NCI-H146 (cell line): Measurements from ENCODE around the gene GGT1.
"Not testable (repeated sequence)": the region's sequence is repeated elsewhere in the genome, so short reads cannot be mapped to it uniquely, and the experiment has no call there.

Experiments used
- DNase-seq: peaks from one replicate; lab custom pipeline; 2025; lab: John Stamatoyannopoulos, UW

The GGT1 gene

GRCh38 chr22:24584166-24584790, 18.7 kb upstream of the GGT1 start:
- no peak for DNase-seq

GRCh38 chr22:24584871-24585411, 18.1 kb upstream of the GGT1 start:
- DNase-seq, result no peak

- DNase-seq, result no peak
Measured at GRCh38 chr22:24585461-24585860, 17.5 kb upstream of the GGT1 start.

- DNase-seq, result no peak
Measured at GRCh38 chr22:24585927-24586546, 17.0 kb upstream of the GGT1 start.

- DNase-seq, result no peak
Measured at GRCh38 chr22:24587251-24587650, 15.7 kb upstream of the GGT1 start.

GRCh38 chr22:24587948-24588347, 15.0 kb upstream of the GGT1 start:
- DNase-seq, result no peak

GRCh38 chr22:24588381-24588756, 14.6 kb upstream of the GGT1 start:
- no peak for DNase-seq

GRCh38 chr22:24588757-24589481, 14.1 kb upstream of the GGT1 start:
- DNase-seq, result peak; percentile 25

GRCh38 chr22:24589518-24590030, 13.4 kb upstream of the GGT1 start:
- no peak for DNase-seq

DNA sequence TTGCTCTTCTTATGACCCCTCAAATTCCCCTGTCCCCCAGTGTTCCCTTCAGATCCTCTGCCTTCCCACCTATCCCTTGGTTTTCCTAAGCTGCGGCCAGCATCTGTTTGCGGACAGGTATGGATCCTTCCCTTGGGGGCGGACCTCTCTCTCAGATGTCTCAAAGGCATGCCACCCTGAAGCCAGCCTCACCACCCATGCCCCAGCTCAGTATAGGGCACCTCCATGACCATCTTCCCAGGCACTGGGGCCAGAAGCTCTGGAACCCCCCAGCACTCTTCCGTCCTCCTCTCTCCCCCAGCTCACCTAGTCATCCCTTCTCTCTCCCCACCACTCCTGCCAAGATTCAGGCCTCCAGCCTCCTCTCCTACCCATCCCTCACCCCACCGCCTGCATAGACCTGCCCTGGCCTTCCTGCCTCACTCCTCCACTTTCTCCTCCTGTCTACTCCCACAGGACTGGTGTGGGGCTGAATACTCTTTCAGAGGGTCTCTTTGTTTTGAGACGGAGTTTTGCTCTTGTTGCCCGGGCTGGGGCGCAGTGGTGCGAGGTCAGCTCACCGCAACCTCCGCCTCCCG, 12.3 kb upstream of the GGT1 start:
- no peak for DNase-seq

- no peak for DNase-seq
Measured at GRCh38 chr22:24591286-24591830, 11.6 kb upstream of the GGT1 start.

- peak; percentile 47 for DNase-seq
Measured at GRCh38 chr22:24592058-24592850, 10.7 kb upstream of the GGT1 start.

DNA sequence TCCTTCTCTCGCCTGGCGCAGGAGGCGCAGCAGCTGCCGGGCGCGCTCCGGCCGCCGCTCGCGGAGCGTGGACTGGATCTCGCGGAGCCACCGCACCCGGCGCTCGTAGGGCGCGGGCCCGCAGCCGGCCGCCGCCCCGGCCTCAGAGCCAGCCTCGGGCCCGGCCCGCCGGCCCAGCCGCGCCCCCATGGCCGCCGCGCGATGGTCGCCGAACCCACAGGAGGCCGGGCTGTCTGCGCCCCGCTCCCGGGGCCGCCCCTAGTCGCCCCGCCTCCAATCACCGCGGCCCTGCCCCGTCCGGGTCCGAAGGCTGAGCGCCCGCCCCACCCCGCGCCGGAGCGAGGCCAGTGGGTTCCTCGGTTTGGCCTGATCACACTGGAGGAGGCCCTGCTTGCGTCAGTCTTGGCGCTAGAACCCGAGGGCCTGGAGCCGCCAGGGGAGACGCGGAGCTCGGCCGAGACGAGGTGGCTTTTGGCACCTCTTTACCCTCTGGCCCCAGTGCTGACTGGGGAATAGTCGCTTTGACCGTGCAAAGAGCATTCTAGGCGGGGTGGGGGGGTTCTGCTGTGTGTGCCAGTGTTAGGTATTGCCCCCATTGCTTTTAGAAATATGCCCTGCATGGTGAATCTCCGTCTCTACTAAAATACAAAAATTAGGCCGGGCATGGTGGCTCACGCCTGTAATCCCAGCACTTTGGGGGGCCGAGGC, 10.0 kb upstream of the GGT1 start, which contains the start of gene LRRC75B:
Gene LRRC75B (minus strand): TSS at position 223 of the 708 bp plus-strand sequence. CDS start 34 bp downstream, at position 189.
- peak; percentile 62 for DNase-seq

- DNase-seq, result not testable (repeated sequence)
Measured at GRCh38 chr22:24593559-24593835, 9.5 kb upstream of the GGT1 start.

DNA sequence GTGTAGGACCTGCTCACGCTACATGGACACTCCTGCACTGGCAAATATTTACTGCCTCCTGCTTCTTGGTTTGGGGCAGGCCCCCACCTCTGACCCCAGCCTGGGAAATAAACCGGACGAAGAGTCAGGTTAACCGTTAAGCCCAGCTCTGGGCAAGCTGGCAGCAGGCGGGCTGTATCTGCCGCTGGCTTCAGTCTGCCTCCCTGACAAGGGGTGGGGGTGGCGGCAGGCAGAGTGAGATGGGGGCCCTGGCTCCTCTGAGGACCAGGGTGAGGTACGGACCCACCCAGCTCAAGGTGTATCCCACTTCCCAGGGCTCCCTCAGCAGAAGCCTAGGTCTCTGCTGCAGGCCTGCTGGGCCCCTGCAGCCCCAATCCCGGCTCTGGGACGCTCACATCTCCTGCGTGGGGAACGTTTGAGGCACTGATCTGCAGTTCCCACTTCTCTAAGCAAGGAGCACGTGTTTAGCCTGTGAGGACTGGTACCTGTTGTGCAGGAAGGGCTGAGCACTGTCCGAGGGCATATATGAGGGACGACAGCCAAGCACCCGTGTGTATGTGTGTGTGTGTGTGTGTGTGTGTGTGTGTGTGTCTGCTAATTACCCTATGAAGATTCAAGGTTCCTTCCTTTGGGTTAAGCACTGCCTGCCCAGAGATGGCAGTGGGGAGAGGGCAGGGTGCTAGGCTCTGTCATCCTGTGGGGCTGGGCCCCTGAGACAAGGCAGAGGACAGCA, 9.0 kb upstream of the GGT1 start:
- no peak for DNase-seq

- DNase-seq, result no peak
Measured at GRCh38 chr22:24594569-24595120, 8.3 kb upstream of the GGT1 start.

DNA sequence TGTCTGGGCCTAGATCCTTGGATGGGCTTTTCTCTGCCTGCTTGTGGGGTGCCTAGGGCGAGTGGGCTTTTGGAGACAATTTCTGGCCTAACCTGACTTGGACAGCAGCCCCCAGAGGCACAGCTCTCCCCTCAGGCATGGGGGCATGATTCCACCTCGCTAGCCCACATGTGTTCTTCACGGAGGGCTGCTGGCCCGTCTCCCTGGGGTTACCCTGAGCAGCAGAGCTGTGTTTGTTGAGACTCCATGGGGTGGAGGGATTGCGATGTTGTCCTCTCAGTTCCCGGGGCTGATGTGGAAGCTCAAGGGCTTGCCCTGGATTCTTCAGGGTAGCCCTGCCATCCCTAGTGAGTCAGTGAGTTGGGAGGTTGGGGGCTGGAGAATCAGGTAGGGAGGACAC, 7.8 kb upstream of the GGT1 start:
- DNase-seq, result no peak

DNA sequence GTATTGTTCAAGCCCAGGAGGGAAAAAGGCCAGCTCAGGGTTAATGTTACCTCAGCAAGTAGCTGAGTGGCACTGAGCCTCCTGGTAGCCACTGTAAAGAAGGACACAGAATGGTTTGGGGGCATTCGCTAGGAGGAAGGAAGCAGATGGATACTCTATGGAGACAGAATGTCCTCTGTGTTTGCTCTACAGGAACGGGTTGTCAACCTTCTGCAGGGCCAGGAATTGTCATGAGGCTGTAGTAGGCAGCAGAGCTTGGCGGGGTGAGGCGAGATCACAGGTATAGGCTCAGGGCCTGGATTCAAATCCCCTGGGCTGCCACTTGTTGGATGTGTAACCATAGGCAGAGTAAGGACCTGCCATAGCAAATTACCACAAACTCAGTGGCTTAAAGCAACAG, 7.1 kb upstream of the GGT1 start:
- no peak for DNase-seq

DNA sequence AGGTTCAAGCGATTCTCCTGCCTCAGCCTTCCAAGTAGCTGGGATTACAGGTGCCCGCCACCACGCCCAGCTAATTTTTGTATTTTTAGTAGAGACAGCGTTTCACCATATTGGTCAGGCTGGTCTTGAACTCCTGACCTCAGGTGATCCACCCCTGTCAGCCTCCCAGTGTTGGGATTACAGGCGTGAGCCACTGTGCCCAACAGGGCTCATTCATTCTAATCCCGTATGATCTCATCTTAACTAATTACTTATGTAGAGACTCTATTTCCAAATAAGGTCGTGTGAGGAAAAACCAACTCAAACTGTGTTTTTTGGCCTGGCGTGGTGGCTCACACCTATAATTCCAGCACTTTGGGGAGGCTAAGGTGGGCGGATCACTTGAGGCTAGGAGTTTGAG, 5.9 kb upstream of the GGT1 start:
- DNase-seq, result not testable (repeated sequence)

DNA sequence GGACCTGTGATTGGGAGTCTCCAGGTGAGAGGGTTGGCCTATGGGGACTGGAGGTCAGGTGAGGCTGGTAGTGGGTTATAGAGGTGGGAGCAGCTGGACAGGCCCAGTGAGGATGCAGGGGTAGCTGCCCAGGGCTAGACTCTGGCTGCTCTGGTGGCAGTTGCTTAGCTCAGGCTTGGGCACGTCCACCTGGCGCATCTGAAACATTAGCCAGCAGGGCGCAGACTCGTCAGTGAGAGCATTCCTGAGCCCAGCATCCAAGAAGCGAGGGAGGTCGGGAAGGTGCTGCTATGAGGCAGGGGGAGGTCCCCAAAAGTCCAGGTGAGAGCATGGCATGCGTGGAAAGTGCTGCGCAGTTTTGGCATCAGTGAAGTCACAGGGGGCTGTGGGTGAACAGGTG, 3.5 kb upstream of the GGT1 start:
- no peak for DNase-seq
